ES-I3 (cell line): ENCODE measurements around the gene CAMTA1.
"Not testable (repeated sequence)": the region's sequence is repeated elsewhere in the genome, so short reads cannot be mapped to it uniquely, and the experiment has no call there.

Experiments used
- H3K36me3 ChIP-seq: 2 replicates; pipeline ENCODE4 v1.6.1; 2013; ENCODE audit warnings: mild to moderate bottlenecking, low read length, control low read depth, moderate library complexity; ENCODE audit not compliant: insufficient read depth
- H3K4me1 ChIP-seq: 2 replicates; pipeline ENCODE4 v1.6.1; 2013; ENCODE audit warnings: mild to moderate bottlenecking, control low read depth, low read length; ENCODE audit not compliant: insufficient read depth
- H3K9ac ChIP-seq: 2 replicates; pipeline ENCODE4 v1.6.1; 2013; ENCODE audit warnings: low read depth, mild to moderate bottlenecking, low read length, moderate library complexity
- H3K9me3 ChIP-seq: 2 replicates; pipeline ENCODE4 v1.6.1; 2013; ENCODE audit warnings: mild to moderate bottlenecking, low read length, moderate library complexity; ENCODE audit not compliant: control insufficient read depth, insufficient read depth

Gene CAMTA1

GRCh38 chr1:6914706-6915105 lies 129.5 kb downstream of the CAMTA1 start:
- Histone ChIP-seq H3K9me3 (no peaks in the 10 kb centered on the region; the same call in 1 of the 2 replicates), H3K9ac (no peak overlapping the region), H3K36me3 (no peaks in the 10 kb centered on the region), H3K4me1 (no peaks in the 10 kb centered on the region)

DNA sequence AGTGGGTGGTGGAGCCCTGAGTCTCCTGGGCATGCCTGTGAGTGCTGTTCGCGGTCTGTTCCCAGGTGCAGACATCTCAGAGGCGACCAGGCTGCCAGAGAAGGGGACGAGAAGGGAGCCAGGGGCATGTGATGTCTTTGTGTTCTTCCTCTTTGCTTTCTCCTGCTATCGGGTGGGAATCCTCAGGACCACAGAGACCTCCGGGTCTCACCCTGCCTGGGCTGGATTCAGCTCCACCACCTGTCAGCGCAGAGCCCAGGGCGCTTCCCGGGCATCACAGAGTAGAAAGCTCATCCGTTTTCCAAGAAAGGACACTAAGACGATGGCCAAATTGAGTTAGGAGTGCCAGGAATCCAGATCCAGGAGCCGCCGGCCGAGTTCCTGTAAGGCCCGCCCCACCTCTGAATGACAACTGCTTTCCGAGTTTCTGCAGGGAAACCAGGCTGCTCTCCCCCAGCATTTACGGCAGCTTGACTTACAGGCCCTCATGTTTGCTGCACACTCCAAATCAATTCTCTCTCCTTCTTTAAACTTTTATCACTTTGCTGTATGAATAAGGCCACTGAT lies 130.8 kb downstream of the CAMTA1 start:
- H3K4me1 ChIP-seq, result no peaks in the 10 kb centered on the region
- no peaks in the 10 kb centered on the region; the same call in 1 of the 2 replicates for H3K9me3 ChIP-seq
- H3K36me3 ChIP-seq, result no peaks in the 10 kb centered on the region
- no peak overlapping the region for H3K9ac ChIP-seq

DNA sequence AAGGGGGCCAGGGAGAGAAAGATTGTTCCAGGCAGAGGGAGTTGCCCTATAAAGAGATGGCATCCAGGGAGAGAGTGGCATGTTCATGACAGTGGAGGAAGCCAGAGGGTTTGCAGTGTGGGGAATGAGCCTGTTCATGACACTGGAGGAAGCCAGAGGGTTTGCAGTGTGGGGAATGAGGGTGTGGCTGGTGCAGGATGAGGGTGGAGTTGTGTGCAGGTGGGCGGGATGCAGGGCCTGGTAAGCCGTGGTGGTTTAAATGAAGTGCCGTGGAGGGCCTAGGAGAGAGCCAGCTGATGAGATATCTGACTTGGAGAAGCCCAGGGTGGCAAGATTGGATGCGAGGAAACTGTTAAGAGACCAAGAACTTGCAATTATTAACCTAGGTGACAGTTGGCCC lies 131.8 kb downstream of the CAMTA1 start:
- Histone ChIP-seq H3K36me3 (no peaks in the 10 kb centered on the region), H3K4me1 (no peaks in the 10 kb centered on the region), H3K9me3 (no peaks in the 10 kb centered on the region; the same call in 1 of the 2 replicates), H3K9ac (no peak overlapping the region)

- Histone ChIP-seq H3K9ac (no peak overlapping the region), H3K9me3 (no peaks in the 10 kb centered on the region; the same call in 1 of the 2 replicates), H3K4me1 (no peaks in the 10 kb centered on the region), H3K36me3 (no peaks in the 10 kb centered on the region; the same call in 1 of the 2 replicates)
Observed at GRCh38 chr1:6918186-6918924, 133.1 kb downstream of the CAMTA1 start.

DNA sequence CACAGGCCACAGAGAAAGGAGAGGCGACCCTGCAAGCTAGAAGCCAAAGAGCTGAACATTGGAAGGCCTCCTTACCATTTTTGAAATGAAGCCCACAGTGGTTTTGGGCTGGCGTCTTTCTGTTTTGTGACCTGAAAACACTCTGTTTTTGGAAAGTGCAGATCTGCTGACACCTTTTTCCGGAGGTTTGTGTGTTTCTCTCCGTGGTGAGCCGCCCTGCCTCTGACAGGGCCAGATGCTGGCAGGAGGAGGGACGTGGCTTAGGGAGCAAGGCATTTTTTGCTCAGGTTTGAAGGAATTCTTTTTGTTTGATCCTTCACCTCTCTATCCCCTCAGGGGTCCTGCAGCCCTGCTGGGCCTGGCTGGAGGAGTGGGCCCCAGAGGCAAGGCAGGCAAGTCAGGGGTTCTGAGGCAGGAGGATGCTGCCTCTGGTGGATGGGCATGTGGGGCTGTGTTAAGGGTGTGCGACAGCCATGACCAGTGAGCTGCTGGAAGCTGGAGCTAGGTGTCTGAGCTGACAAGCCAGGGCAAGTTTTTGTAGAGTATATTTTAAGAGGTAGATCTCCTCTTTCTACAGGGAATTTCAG lies 133.8 kb downstream of the CAMTA1 start:
- H3K4me1 ChIP-seq, result no peaks in the 10 kb centered on the region

DNA sequence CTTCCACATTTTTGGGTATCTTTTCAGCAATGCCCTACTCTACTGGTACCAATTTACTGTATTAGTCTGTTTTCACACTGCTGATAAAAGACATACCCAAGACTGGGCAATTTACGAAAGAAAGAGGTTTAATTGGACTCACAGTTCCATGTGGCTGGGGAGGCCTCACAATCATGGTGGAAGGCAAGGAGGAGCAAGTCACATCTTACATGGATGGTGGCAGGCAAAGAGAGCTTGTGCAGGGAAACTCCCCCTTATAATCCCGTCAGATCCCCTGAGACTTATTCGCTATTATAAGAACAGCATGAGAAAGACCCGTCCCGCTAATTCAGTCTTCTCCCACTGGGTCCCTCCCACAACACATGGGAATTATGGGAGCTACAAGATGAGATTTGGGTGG lies 136.3 kb downstream of the CAMTA1 start:
- H3K4me1 ChIP-seq, H3K36me3 ChIP-seq, H3K9me3 ChIP-seq, H3K9ac ChIP-seq: not testable (repeated sequence)

More for the DNA sequence above, 133.8 kb downstream of the CAMTA1 start:
- Histone ChIP-seq H3K9ac (no peak overlapping the region), H3K36me3 (no peaks in the 10 kb centered on the region; the same call in 1 of the 2 replicates), H3K9me3 (no peaks in the 10 kb centered on the region)

GRCh38 chr1:6922096-6922931 lies 137.1 kb downstream of the CAMTA1 start:
- no peaks in the 10 kb centered on the region; the same call in 1 of the 2 replicates for H3K36me3 ChIP-seq
- no peaks in the 10 kb centered on the region for H3K9me3 ChIP-seq
- no peak overlapping the region for H3K9ac ChIP-seq
- H3K4me1 ChIP-seq, result no peaks in the 10 kb centered on the region

- H3K4me1 ChIP-seq, result peaks cover 4% of the 10 kb centered on the region; the same call in 1 of the 2 replicates
- H3K9ac ChIP-seq, result no peak overlapping the region
- no peaks in the 10 kb centered on the region; the same call in 1 of the 2 replicates for H3K36me3 ChIP-seq
- no peaks in the 10 kb centered on the region for H3K9me3 ChIP-seq
Observed at GRCh38 chr1:6923012-6923411, 137.8 kb downstream of the CAMTA1 start.

GRCh38 chr1:6923416-6923815 lies 138.2 kb downstream of the CAMTA1 start:
- Histone ChIP-seq H3K36me3 (no peaks in the 10 kb centered on the region; the same call in 1 of the 2 replicates), H3K4me1 (peaks cover 4% of the 10 kb centered on the region; the same call in 1 of the 2 replicates), H3K9me3 (no peaks in the 10 kb centered on the region), H3K9ac (no peak overlapping the region)

GRCh38 chr1:6923955-6924881 lies 139.0 kb downstream of the CAMTA1 start:
- H3K9ac ChIP-seq, result no peak overlapping the region
- H3K9me3 ChIP-seq, result no peaks in the 10 kb centered on the region
- H3K4me1 ChIP-seq, result peaks cover 4% of the 10 kb centered on the region; the same call in 1 of the 2 replicates
- H3K36me3 ChIP-seq, result no peaks in the 10 kb centered on the region; the same call in 1 of the 2 replicates

GRCh38 chr1:6924891-6925290 lies 139.6 kb downstream of the CAMTA1 start:
- H3K9ac ChIP-seq, result no peak overlapping the region
- H3K9me3 ChIP-seq, result no peaks in the 10 kb centered on the region
- no peaks in the 10 kb centered on the region; the same call in 1 of the 2 replicates for H3K36me3 ChIP-seq
- peaks cover 4% of the 10 kb centered on the region; the same call in 1 of the 2 replicates for H3K4me1 ChIP-seq

DNA sequence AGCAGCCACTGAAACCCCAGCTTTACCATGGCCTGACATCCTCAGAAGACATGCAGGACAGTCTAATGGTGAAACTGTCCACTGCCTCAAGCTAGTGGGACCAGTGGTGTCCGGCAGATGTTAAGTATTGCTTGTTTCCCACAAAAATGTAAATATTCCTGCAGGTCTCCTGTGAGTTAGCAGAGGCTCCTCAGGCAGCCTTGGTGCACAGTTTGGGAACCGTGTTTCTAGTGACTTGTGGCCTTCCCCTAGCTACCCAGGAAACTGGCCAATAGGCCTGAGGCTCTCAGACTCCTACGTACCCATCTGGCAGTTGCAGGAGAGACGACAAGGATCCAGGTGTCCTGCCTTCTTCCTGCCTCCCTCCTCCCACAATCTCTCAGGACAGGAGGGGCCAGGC lies 142.4 kb downstream of the CAMTA1 start:
- Histone ChIP-seq H3K4me1 (peaks cover 4% of the 10 kb centered on the region; the same call in 1 of the 2 replicates), H3K9ac (no peak overlapping the region), H3K36me3 (no peaks in the 10 kb centered on the region; the same call in 1 of the 2 replicates), H3K9me3 (no peaks in the 10 kb centered on the region)

- H3K36me3 ChIP-seq, result no peaks in the 10 kb centered on the region
- peaks cover 4% of the 10 kb centered on the region; the same call in 1 of the 2 replicates for H3K4me1 ChIP-seq
- H3K9ac ChIP-seq, result no peak overlapping the region
- H3K9me3 ChIP-seq, result no peaks in the 10 kb centered on the region
Observed at GRCh38 chr1:6928106-6928885, 143.0 kb downstream of the CAMTA1 start.
